HG03039 (cell line): ENCODE measurements around the gene KIAA0930.
"Not testable (repeated sequence)": the region's sequence is repeated elsewhere in the genome, so short reads cannot be mapped to it uniquely, and the experiment has no call there.

Experiments used
- ATAC-seq: cut with Tn5 transposase; IDR thresholded peaks from one replicate; pipeline ENCODE4 v1.9.1; 2021; ENCODE audit warnings: mild to moderate bottlenecking, moderate library complexity; ENCODE audit not compliant: unreplicated experiment

The KIAA0930 gene

DNA sequence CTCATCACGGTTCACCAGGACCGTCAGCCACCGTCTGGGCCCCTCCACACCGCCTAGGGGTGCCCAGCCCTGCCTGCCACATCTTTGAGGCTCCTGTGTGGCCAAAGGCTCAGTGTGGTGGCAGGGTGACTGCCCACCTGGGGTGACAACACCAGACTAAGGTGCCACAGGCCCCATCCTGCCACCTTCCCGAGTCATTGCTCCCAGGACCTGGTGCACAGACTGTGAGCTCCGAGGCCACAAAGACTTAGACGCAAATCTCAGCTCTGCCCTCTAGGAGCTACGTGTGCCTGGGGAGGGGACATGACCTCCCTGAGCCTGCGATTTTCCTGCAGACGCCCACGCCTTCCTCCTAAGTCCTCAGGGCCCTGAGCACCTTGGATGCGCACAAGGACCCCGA lies 36.5 kb downstream of the KIAA0930 start:
- ATAC-seq = no peak

DNA sequence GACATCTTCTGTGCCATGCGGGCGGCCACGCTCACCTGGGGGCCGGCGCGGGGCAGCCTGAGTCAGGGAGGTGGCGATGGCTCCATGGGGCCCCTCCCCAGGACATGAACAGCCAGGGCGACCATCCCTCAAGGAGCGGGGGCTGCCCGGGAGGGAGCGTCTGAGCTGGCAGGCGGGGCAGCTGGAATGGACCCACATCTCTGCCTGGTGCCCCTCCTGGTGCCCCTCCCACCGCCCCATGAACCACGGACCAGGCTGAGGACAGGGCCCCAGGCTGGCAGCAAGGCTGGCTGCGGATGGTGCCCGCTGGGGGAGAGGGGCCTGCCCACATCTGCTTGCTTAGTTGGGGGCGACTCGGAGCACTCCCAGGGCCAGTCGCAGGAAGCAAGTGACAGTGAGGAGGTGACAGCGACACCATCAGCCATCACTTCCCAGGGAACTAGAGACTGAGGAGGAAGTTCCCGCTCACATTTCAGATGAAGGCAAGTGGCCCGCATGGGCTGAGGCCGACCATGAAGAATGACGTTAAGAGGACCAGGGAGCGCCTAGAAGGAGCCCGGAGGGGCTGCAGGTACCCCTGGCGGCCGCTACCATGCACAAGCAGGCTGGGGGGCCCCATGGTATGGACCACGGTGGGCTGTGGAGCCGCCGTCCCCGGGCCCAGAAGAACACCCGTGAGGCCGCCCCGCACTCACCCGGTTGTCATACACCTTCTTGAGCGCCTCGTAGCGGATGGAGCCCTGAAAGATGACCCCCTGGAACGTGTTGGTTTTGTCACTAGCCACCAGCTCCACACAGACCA lies 37.3 kb downstream of the KIAA0930 start:
- ATAC-seq = no peak

DNA sequence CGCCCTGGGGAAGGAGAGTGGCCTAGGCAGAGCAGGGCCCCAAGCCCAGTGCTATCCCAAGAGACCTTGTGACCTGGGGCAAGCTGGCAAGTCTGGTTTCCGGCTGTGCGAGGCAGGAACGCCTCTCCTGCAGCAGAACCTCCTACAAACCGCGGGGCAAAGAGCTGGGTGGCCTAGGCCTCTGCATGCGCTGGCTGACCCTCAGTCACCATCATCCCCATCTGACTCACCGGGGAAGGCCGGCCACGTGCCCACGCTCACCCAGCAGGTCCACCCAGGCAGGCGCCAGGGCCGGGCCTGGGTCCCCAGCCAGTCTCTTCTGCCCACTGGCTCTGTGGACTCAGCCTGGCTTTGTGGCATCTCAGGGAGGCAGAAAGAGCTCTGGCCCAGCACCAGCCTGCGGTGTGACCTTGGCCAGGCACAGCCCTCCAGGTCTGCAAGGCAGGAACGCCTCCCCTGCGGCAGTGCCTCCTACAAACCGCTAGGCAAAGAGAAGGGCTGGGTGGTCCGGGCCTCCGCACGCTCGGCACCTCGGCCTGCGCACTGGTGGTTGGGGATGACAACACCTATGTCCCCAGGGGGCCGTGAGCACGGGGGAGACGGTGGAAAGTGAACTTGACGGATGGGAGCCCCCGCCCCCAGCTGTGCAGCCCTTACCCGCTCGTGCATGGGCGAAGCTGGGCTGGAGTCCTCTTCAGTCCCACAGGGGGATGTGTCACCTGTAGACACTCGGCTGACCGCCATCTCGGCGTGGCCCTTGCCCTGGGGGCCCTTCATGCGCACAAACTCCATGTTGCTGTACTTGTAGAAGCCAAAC lies 38.2 kb downstream of the KIAA0930 start:
- no peak for ATAC-seq

DNA sequence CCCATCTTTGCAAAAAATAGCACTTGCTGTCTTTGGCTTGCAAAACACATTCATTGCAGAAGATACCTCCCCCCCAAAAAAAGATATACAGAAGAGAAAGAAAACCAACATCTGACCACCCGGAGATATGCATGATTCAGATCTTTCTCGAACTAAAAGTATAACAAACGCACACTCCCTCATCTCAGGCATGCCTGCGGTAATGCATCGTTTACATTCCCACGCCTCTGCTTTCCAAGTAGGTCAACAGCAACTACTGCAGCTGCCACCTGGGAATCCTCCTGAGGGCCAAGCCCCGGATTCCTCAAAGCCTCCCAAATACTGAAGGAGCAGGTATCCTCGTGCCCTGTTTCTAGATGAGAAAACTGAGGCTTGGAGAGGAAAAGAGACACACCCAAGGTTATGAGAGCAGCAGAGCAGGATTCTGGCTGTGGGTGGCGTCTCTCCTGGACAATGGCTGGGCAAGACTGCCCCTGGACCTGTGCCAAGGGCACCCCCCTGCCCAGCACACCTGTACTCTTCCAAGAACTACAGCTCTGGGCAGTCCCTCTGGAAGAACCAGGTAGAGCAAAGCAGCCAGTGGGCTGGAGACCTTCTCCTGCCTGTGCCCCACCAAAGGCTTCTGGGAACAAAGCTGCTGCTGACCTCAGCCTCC lies 38.9 kb downstream of the KIAA0930 start:
- no peak for ATAC-seq

DNA sequence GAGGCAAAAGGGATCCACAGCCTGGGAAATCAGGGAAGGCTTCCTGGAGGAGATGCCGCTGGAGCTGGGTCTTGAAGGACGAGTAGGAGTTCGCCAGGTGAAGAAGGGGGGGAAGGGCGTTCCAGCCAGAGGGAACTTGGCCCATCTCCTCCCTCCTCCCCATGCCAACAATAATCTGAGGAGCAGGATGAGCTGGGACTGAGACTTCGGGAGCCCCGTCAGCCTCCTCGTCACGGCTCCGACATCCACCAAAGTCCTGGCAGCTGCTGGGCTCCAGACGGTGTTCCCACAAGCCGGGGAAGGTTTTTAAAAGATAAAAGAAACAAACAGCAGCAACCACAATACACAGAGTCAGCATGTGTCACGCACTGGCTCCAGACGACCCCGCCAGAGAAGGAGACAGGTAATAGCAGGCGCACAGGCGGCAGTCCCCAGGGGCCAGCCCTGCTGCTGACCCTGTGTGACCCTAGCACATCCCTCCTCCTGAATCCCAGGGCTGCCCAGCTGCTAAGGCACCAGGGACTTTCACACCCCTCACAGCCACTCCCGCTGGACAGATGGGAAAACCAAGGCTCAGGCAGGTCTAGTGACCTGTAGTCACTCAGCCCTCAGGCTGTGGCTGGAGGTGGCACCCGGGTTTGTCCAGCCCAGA lies 39.7 kb downstream of the KIAA0930 start:
- no peak for ATAC-seq

DNA sequence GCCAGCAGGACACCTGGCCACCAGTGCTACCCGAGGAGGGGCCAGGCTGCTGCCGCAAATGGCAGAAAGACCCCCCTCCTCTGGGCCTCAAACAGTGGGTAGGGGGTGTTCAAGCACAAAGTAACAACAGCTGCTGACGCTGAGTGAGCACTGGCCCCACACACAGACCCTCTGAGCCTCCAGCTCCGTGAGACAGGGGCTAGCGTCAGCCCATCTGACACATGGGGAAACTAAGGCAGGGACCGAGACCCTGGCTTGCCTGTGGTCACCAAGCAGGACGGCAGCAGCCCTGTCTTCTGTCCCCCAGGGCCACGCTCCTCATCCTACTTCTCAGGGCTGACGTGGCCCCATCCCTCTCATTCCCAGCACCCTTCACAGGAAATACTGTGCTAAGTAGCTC lies 40.5 kb downstream of the KIAA0930 start:
- no peak for ATAC-seq

DNA sequence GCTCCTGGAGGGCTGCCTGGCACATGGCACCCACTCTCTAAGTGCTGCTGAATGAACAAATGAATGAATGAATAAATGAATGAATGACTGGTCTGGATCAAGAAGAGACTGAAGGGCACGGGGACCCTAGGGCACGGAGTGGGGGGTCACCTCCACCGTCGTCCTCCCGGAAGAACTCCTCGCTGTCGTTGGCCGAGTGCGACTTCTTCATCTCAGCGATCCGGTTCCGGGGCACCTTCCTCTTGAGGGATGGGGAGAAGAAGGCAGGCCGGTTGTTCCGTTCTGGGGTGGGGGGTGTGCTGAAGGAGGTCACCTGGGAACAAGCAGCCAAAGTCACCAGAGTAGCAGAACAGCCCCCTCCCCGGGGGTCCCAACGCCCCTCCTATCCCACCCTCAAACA lies 41.0 kb downstream of the KIAA0930 start:
- ATAC-seq = no peak

DNA sequence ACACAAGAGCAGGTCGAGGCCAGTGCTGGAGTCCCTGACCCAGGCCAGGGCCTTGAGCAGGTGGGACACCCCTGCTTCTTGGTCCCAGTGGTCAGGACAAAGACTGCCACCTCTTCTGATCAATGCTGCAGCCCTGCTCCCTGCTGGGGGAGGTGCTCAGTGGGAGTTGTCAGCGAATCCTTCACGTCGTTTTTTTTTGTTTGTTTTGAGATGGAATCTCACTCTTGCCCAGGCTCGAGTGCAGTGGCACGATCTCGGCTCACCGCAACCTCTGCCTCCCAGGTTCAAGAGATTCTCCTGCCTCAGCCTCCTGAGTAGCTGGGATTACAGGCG lies 42.3 kb downstream of the KIAA0930 start:
- ATAC-seq = no peak

DNA sequence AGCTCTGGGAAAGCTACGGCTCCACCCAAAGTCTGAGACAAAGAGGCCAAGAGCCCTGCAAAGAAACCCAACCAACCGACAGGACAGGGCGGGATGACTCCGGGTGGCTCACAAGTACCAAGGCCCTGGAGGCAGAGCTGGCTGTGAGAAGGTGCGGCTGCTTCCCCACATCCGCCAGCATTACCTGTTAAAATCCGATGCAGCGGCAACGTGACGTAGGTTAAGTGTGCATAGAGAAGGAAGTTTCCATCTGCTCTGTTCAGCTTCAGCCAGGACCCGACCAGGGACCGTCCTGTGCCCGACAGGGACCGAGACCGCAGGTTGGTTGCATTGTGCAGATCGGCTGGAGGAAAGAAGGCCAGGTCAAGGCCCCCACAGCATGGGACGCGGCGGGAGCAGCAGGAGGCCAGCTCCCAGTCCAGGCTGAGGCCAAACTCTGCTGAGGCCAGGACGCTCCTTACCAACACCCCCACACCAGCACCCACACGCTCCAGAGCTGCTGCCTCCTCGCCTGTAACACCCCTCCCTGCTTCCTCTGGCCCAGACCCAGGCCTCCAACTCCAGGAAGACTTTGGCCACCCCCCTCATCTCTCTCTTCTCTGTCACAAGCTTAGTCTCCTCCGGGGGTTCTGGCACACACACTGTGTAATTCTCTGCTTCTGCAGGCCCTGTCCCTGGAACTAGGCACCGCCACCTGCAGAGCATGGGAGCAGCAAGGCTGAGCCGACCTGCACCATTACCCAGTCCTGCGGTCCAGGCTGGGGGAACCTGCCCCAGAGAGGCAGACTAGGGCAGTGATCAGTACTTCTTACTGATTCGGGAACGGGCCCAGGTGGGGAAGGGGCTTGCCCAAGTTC lies 42.9 kb downstream of the KIAA0930 start:
- no peak for ATAC-seq

DNA sequence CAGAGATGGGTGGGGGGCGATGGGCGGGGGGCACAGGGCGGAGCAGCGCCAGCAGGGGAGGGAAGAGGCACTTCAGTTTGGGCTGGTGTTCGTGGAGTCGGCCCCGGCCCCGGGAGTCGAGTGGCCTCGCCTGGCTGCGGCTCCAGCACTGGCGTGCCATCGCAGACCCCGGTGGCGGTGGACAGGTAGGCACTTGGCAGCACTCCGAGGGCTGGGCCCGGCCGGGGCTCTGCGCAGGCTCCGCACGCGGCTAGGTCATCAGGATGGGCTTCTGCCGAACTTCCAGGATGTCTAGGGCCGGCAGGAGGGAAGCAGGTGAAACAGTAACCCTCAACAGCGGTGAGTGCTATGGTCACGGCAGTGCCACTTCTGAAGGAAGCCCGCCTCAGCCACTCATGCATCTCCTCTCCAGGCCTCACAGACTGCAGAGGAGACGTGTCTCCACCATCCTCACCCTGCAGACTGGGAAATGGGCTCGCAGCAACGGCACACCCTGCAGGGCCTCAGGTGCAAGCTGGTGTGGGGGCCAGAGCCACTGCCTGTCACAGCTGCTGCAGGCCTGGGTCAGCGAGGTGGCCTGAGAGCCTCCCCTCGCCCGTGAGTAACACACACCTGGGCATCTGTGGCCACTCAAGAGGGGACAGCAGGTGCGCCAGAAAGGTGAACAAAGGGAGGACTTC lies 43.6 kb downstream of the KIAA0930 start:
- no peak for ATAC-seq

DNA sequence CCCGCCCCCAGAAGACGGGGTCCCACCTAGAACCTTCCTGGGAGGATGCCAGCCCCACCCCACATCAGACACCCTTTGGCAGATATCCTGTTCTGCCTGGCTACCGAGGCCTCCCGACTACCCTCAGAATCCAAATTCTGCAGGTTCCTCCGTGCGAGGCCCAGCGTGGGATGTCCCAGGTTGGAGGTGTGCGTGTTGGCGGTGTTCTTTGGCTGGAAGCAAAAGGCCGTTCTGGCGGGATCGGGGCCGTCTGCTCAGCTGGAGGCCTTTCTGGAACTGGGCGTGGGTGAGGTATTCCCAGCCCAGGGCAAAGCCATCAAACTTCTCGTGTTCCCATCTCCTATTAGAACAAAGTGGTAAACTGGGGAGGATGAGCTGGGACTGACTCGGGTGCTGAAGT lies 44.4 kb downstream of the KIAA0930 start:
- ATAC-seq = no peak

DNA sequence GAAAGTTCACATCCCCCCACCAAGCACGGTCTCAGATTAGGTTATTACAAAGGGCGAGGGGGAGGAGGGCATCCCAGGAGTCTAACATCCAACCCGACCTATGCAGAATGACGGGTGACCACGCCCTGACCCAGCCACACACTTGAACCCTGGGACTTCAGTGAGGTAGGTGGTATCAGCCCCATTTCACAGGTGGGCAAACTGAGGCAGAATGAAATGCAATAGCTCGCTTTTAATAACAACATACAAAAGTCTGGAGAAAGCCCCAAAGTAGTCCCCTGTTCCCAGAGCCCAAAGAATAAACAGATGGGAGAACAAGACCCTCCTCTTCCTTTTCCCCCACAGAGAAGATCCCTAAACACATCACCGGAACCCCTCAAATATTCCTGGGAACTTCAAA lies 45.1 kb downstream of the KIAA0930 start:
- ATAC-seq = no peak

DNA sequence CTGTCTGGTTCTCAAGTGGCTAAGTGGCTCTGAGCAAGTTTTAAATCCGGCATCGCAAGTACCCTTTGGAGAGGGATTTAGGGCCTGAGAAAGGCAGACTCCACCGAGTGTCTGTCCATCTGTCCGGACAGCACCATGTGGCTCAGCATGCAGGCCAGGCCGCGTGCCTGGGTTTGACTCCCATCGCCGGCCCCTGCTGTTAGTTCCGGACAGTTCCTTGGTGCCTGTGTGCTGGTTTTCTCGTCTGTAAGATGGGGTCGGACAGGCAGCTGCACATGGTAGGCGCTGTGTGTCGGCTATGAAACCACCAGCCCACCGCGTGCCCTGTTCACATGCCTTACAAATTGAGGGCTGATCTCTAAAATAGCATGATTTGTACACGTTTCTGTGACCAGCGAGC lies 46.0 kb downstream of the KIAA0930 start:
- ATAC-seq = no peak

DNA sequence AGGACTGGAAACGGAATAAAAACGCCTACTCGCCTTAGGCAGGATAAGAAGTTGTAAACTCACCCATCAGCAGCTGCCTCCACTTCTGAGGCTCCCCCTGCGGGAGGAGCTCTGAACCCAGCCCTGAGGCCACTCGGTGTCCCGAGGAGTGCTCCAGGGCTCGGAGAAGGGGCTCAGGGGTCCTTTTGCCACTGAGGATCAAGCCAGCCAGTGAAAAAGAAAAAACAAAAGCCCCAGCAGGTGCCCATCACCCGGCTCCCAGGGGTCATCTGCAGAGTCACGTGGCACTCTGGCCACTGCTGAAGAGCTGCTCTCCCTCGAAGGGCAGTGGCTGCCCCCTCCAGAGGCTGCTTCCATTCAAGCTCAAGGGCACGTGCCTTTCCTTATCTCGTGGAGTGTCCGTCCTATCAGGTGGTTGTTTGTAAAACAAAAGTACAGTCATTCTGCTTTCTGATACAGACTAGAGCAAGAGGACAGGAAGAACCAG lies 48.0 kb downstream of the KIAA0930 start:
- ATAC-seq = no peak

DNA sequence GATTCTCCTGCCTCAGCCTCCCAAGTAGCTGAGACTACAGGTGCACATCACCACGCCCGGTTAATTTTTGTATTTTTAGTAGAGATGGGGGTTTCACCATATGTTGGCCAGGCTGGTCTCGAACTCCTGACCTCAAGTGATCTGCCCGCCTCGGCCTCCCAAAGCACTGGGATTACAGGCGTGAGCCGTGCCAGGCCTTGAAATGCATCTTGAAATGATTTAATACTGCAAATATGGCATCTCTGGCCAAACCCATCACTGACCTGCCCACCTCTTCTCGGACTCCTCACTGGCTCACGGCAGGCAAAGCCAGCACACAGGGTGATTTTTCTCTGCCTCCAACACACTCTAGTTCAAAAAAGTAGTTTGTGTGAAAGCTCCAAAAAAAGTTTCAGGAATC lies 48.9 kb downstream of the KIAA0930 start:
- ATAC-seq = not testable (repeated sequence)

DNA sequence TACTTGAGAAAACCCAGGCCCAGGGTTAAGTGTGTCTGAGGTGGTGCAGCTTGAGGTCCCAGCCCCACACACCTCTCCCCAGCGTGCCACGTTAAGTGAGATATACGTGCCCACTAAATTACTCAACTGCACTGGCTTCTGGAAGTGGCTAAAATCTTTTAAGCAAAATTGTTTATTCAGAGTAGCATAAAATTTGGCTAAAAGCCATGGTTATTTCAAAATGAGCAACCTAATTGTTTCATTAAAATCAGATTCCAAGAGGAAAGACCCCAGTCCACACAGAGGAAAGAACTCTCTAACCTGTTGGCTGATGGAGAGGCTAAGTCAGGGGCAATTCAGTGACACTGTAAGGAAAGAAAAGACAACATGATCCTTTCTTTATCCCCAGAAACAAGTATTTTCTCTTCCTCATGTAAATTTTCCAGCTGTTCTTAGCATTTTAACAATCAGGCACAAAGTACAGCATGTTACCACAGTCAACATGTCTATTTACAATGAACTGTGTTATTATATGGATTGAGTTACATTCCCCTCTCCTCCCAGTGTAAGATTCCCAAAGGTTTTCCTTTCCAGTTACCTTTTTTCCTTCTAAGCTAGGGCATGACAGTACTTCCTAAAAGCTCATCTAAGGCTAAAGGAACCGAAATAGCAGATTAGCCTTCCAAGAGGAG lies 50.4 kb downstream of the KIAA0930 start:
- ATAC-seq = no peak

DNA sequence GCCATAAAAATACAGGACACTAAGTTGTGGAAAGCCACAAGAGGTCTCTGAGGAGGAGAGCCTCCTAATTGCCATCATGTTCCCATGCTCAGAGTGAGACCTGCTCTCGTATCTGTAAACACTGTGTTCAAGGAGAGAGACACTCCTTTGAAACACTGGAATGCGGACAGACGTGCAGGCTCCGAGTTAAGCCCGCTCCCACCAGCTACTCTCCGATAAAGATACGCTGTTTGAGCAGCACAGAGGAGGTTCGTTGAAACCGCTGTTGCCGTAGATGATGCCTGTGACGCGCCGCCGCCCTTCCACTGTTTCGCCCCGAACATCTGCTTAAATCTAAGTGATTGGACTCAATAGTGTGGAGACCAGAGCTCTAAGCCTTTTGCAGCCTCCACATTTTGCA lies 51.9 kb downstream of the KIAA0930 start:
- ATAC-seq = no peak

DNA sequence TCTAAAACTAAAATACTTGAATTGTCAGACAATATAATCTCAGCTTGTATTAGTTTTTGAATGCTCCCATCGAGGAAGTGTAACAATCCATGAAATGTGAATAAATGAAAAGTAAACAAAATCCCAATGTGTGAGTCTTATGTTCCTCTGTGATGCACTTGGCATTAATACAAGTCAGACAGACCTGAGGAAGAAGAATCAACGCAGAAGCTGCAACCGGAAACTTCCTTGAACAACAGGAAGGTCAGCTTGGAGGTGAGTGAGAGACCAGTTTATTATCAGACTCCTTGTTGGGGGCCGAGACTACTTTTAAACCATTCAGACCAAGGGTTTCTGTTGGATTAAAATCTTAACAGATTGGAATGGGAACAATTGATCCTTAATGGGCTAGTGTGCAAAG lies 52.8 kb downstream of the KIAA0930 start:
- ATAC-seq = no peak
